ENCODE measurements around the gene RNASEH2B.

The RNASEH2B gene

GRCh38 chr13:50907781-50908180 is 1.8 kb upstream of the RNASEH2B start:
- DNase-seq (ENCODE audit: low read depth): no peak

- no peak for DNase-seq (ENCODE audit: low read depth)
Observed at GRCh38 chr13:50908371-50908770, 1.2 kb upstream of the RNASEH2B start.

GRCh38 chr13:50910485-50910805 is 854 bp downstream of the RNASEH2B start:
- no peak for DNase-seq (ENCODE audit: low read depth)

- DNase-seq (ENCODE audit: low read depth): no peak
Observed at GRCh38 chr13:50911081-50911631, 1.6 kb downstream of the RNASEH2B start.

GRCh38 chr13:50911937-50912795 is 2.6 kb downstream of the RNASEH2B start:
- DNase-seq (ENCODE audit: low read depth): peak; percentile 93

GRCh38 chr13:50912851-50913250 is 3.3 kb downstream of the RNASEH2B start:
- DNase-seq (ENCODE audit: low read depth): no peak

GRCh38 chr13:50914176-50914700 is 4.6 kb downstream of the RNASEH2B start:
- DNase-seq (ENCODE audit: low read depth): no peak

- no peak for DNase-seq (ENCODE audit: low read depth)
Observed at GRCh38 chr13:50914848-50915247, 5.3 kb downstream of the RNASEH2B start.

GRCh38 chr13:50915565-50915964 is 6.0 kb downstream of the RNASEH2B start:
- DNase-seq (ENCODE audit: low read depth): no peak

- DNase-seq (ENCODE audit: low read depth): no peak
Observed at GRCh38 chr13:50916701-50917184, 7.2 kb downstream of the RNASEH2B start.

GRCh38 chr13:50917572-50917971 is 8.0 kb downstream of the RNASEH2B start:
- DNase-seq (ENCODE audit: low read depth): no peak

- DNase-seq (ENCODE audit: low read depth): no peak
Observed at GRCh38 chr13:50918567-50918966, 9.0 kb downstream of the RNASEH2B start.

GRCh38 chr13:50919277-50919676 is 9.7 kb downstream of the RNASEH2B start:
- no peak for DNase-seq (ENCODE audit: low read depth)

- DNase-seq (ENCODE audit: low read depth): no peak
Observed at GRCh38 chr13:50921706-50922105, 12.1 kb downstream of the RNASEH2B start.

GRCh38 chr13:50923272-50923671 is 13.7 kb downstream of the RNASEH2B start:
- DNase-seq (ENCODE audit: low read depth): no peak

- no peak for DNase-seq (ENCODE audit: low read depth)
Observed at GRCh38 chr13:50924025-50924424, 14.4 kb downstream of the RNASEH2B start.

- DNase-seq (ENCODE audit: low read depth): no peak
Observed at GRCh38 chr13:50927701-50928100, 18.1 kb downstream of the RNASEH2B start.

GRCh38 chr13:50928102-50928501 is 18.5 kb downstream of the RNASEH2B start:
- DNase-seq (ENCODE audit: low read depth): no peak

GRCh38 chr13:50928659-50929462 is 19.3 kb downstream of the RNASEH2B start:
- DNase-seq (ENCODE audit: low read depth): no peak

GRCh38 chr13:50932091-50932490 is 22.5 kb downstream of the RNASEH2B start:
- DNase-seq (ENCODE audit: low read depth): no peak

- no peak for DNase-seq (ENCODE audit: low read depth)
Observed at GRCh38 chr13:50934735-50935435, 25.3 kb downstream of the RNASEH2B start.

GRCh38 chr13:50936679-50937078 is 27.1 kb downstream of the RNASEH2B start:
- DNase-seq (ENCODE audit: low read depth): no peak

Data from activated T-cell treated with anti-CD3 and anti-CD28 coated beads for 1 hour (primary cell).